SK-N-SH (cell line): ENCODE results near the gene XRN2. TPM values are rescaled to one million over a fixed set of nuclear protein-coding genes. Genes with fewer than 3 reads are reported as not detected.

Experiments
- CTCF ChIA-PET: fragments of 300-600, 350-600 bp; formaldehyde crosslinking; extraction: SDS; loops from one replicate; lab custom pipeline; 2021; lab: Yijun Ruan, JAX
- POLR2A ChIA-PET: fragments of 350-600 bp; sonication (Branson Sonifier 250); formaldehyde crosslinking; extraction: SDS; loops from one replicate; lab custom pipeline; 2020; ENCODE audit warnings: antibody characterized with exemption, inconsistent platforms; lab: Yijun Ruan, JAX
- DNase-seq: peaks from one replicate; pipeline ENCODE4 v3.0.0; 2012
- H2AFZ ChIP-seq: fragments of 200-600 bp; sonication (generic); 2 replicates; pipeline ENCODE4 v1.8.1; 2016; ENCODE audit warnings: antibody characterized with exemption, mild to moderate bottlenecking, low read depth
- H3F3A ChIP-seq: fragments of 200-600 bp; sonication (generic); replicated peaks from 2 replicates; pipeline ENCODE3; 2016; ENCODE audit warnings: antibody characterized with exemption, mild to moderate bottlenecking; ENCODE audit not compliant: insufficient read depth
- H3K27ac ChIP-seq, 2 experiments: fragments of 200-500 bp in 1 of 2; fragments of 200-600 bp in 1 of 2; sonication (Bioruptor generic) in 1 of 2; sonication (generic), shearing (Covaris generic) in 1 of 2; 2 replicates each; pipeline versions ENCODE4 v1.5.1 to v1.6.1; 2014 to 2016; ENCODE audit warnings: low read depth in 2 of 2, inconsistent platforms in 1 of 2, low read length in 1 of 2, mild to moderate bottlenecking in 1 of 2, mixed read lengths in 1 of 2
- H3K27me3 ChIP-seq: fragments of 200-600 bp; sonication (generic), shearing (Covaris generic); 2 replicates; pipeline ENCODE4 v1.6.1; 2016; ENCODE audit warnings: mixed run types; ENCODE audit not compliant: insufficient read depth
- H3K36me3 ChIP-seq, 2 experiments: fragments of 200-500 bp in 1 of 2; fragments of 200-600 bp in 1 of 2; sonication (Bioruptor generic) in 1 of 2; sonication (generic) in 1 of 2; replicated peaks in 1 of 2; 2 replicates each; pipeline versions ENCODE3 to v1.5.1; 2014 to 2016; ENCODE audit warnings: low read length in 1 of 2, mild to moderate bottlenecking in 1 of 2; ENCODE audit not compliant: insufficient read depth in 2 of 2, control insufficient read depth in 1 of 2
- H3K4me1 ChIP-seq, 2 experiments: fragments of 200-500 bp in 1 of 2; fragments of 200-600 bp in 1 of 2; sonication (Bioruptor generic) in 1 of 2; sonication (generic), shearing (Covaris generic) in 1 of 2; 2 replicates each; pipeline versions ENCODE4 v1.5.1 to v1.6.1; 2014 to 2016; ENCODE audit warnings: low read depth in 1 of 2, low read length in 1 of 2, mixed run types in 1 of 2; ENCODE audit not compliant: insufficient read depth in 2 of 2, control insufficient read depth in 1 of 2
- H3K4me2 ChIP-seq: fragments of 200-600 bp; sonication (generic), shearing (Covaris generic); 2 replicates; pipeline ENCODE4 v1.6.1; 2017; ENCODE audit warnings: mixed run types
- H3K4me3 ChIP-seq, 2 experiments: fragments of 200-500 bp in 1 of 2; fragments of 200-600 bp in 1 of 2; sonication (Bioruptor generic) in 1 of 2; sonication (generic), shearing (Covaris generic) in 1 of 2; 2 replicates each; pipeline versions ENCODE4 v1.5.1 to v1.8.1; 2014 to 2016; ENCODE audit warnings: low read depth in 2 of 2, inconsistent platforms in 1 of 2, low read length in 1 of 2, mild to moderate bottlenecking in 1 of 2, mixed read lengths in 1 of 2, moderate library complexity in 1 of 2
- H3K79me2 ChIP-seq: fragments of 200-600 bp; sonication (generic); 2 replicates; pipeline ENCODE4 v1.8.1; 2017; ENCODE audit warnings: mild to moderate bottlenecking; ENCODE audit not compliant: insufficient read depth
- H3K9ac ChIP-seq: fragments of 200-600 bp; sonication (generic); 2 replicates; pipeline ENCODE4 v1.6.1; 2017; ENCODE audit warnings: mixed run types
- H3K9me2 ChIP-seq: fragments of 200-600 bp; sonication (generic); 2 replicates; pipeline ENCODE4 v1.6.1; 2017; ENCODE audit warnings: mixed run types
- H3K9me3 ChIP-seq: fragments of 200-600 bp; sonication (generic); 2 replicates; pipeline ENCODE4 v1.6.1; 2017; ENCODE audit warnings: mixed run types, mild to moderate bottlenecking, moderate library complexity
- H4K20me1 ChIP-seq: fragments of 200-600 bp; sonication (generic); 2 replicates; pipeline ENCODE4 v1.6.1; 2017; ENCODE audit warnings: mild to moderate bottlenecking, mixed run types; ENCODE audit not compliant: insufficient read depth
- EP300 ChIP-seq, 2 experiments: IDR thresholded peaks; 2 replicates each; pipeline versions ENCODE4 v1.4.0 to v1.6.1; 2012; ENCODE audit warnings: borderline replicate concordance in 1 of 2, low read depth in 1 of 2, low read length in 1 of 2
- EZH2phosphoT487 ChIP-seq: fragments of 200-600 bp; sonication (generic); IDR thresholded peaks from 2 replicates; pipeline ENCODE4 v1.6.1; 2017; ENCODE audit warnings: low read depth, mixed run types, mild to moderate bottlenecking, antibody characterized with exemption, moderate library complexity, borderline replicate concordance
- FOXJ3 ChIP-seq: sonication (generic); formaldehyde crosslinking; IDR thresholded peaks from 2 replicates; pipeline ENCODE4 v1.5.1; 2020; ENCODE audit warnings: mild to moderate bottlenecking, missing genetic modification reagents
- GATA2 ChIP-seq: sonication (generic); formaldehyde crosslinking; IDR thresholded peaks from 2 replicates; pipeline ENCODE4 v1.5.0; 2020; ENCODE audit warnings: mild to moderate bottlenecking, missing genetic modification reagents
- MEF2A ChIP-seq: IDR thresholded peaks from 2 replicates; pipeline ENCODE4 v1.4.0; 2012; ENCODE audit warnings: low read depth, borderline replicate concordance
- MXI1 ChIP-seq: IDR thresholded peaks from 2 replicates; pipeline ENCODE4 v1.6.1; 2012; ENCODE audit warnings: mild to moderate bottlenecking, low read depth, low read length, improper control_type of control experiment
- NFIC ChIP-seq: IDR thresholded peaks from 2 replicates; pipeline ENCODE4 v1.4.0; 2012; ENCODE audit warnings: borderline replicate concordance
- NRF1 ChIP-seq: IDR thresholded peaks from 2 replicates; pipeline ENCODE4 v1.6.1; 2012; ENCODE audit warnings: low read depth, mild to moderate bottlenecking, low read length
- RAD21 ChIP-seq: IDR thresholded peaks from 2 replicates; pipeline ENCODE4 v1.6.1; 2012; ENCODE audit warnings: mild to moderate bottlenecking, low read length
- RCOR1 ChIP-seq: fragments of 150-350 bp; IDR thresholded peaks from 2 replicates; pipeline ENCODE4 v1.6.1; 2017; ENCODE audit warnings: antibody characterized with exemption, low read length
- RFX5 ChIP-seq: IDR thresholded peaks from 2 replicates; pipeline ENCODE4 v1.6.1; 2012; ENCODE audit warnings: mild to moderate bottlenecking, improper control_type of control experiment, low read length
- SIN3A ChIP-seq: IDR thresholded peaks from 2 replicates; pipeline ENCODE4 v1.6.1; 2012; ENCODE audit warnings: low read depth, mild to moderate bottlenecking, low read length, moderate library complexity, borderline replicate concordance
- TCF12 ChIP-seq: IDR thresholded peaks from 2 replicates; pipeline ENCODE4 v1.4.0; 2012
- WGBS: methylation state at CpG from one replicate; pipeline ENCODE4 v1.1.6; 2017; ENCODE audit warnings: low lambda C conversion rate; 5-methylcytosine and 5-hydroxymethylcytosine counted together
- polyA plus RNA-seq, 3 experiments: library from polyadenylated mRNA; depleted of rRNA; stranded (reverse); fragments of >200 nt; gene quantifications; 2 replicates each; pipeline ENCODE4 v1.2.3, GENCODE V29; 2012
- TF ChIP-seq, protein P1 (sequence below): IDR thresholded peaks from 2 replicates; pipeline ENCODE4 v1.4.0; 2012; ENCODE audit warnings: low read depth, borderline replicate concordance
- TF ChIP-seq, protein P2 (sequence below): IDR thresholded peaks from 2 replicates; pipeline ENCODE4; 2012
- TF ChIP-seq, protein P3 (sequence below): fragments of 200-600 bp; sonication (generic); IDR thresholded peaks from 2 replicates; pipeline ENCODE4 v1.6.1; 2017; ENCODE audit warnings: antibody characterized with exemption, mild to moderate bottlenecking, moderate library complexity
- TF ChIP-seq, protein P4 (sequence below): IDR thresholded peaks from 2 replicates; pipeline ENCODE4 v1.4.0; 2012; ENCODE audit warnings: low read depth, borderline replicate concordance

XRN2 gene
- polyA plus RNA-seq, 1 of the 3 experiments (the other 2 are of a cell fraction) = 44.5 TPM

DNA sequence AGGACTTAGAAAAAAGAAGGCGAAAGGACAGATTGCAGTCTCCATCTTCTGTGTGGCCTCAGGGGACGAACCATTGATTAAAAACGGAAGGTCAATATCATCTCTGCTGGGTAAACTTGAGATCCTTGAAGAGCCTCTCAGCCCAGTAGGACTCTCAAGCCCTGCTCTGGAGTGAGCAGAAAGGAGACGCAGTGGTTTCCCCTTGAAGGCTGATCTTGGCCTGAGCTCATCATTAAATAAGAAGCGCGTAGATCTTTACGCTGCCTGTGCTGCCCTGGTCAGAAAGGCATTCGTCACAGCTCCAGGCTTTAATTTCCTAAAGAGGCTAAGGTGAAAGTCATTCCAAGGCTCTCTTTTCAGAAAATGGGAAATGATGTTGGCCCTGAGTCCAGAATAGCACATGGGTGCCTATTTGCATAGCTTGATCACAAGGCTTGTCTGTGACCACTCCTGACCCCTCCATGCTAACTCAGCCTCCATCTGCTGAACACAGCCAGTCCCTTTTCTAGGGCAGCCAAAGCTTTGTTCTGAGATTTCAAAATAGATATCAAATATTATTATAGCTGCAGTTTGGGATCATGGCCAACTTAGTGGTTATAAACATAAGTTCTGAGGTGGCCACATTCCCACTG lies 29.3 kb upstream of the XRN2 start (continued):
- TF ChIP-seq, protein P1, sequence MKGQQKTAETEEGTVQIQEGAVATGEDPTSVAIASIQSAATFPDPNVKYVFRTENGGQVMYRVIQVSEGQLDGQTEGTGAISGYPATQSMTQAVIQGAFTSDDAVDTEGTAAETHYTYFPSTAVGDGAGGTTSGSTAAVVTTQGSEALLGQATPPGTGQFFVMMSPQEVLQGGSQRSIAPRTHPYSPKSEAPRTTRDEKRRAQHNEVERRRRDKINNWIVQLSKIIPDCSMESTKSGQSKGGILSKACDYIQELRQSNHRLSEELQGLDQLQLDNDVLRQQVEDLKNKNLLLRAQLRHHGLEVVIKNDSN = no peak
- TF ChIP-seq FOXJ3 (CRISPR knock-in tag) (no peak), NFIC (no peak), MXI1 (no peak), NRF1 (no peak), GATA2 (no peak), RCOR1 (no peak), RAD21 (no peak)

DNA sequence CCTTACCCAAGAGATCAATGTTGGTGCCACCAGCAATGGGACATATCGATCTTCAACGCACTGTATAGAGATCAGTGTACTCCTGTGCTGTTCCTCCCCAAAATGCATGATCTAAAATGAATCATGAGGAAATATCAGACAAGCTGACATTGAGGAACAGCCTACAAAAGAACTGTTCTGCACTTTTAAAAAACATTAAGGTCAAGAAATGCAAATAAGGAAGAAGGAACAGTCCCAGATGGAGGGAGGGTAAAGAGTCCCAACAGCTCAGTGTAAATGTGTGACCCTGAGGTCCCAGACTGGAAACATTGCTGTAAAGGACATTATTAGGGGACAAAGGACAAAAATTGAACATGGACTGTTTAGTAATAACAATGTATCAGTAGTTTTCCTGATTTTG lies 24.3 kb upstream of the XRN2 start:
- no peaks in the 10 kb centered on the region for H3K79me2 ChIP-seq
- no peak overlapping the region for H3K9ac ChIP-seq
- POLR2A ChIA-PET = no interaction called here
- H3K27ac ChIP-seq = no peak overlapping the region
- H2AFZ ChIP-seq = no peak overlapping the region
- H3K27me3 ChIP-seq = no peaks in the 10 kb centered on the region; the same call in 1 of the 2 replicates
- TF ChIP-seq NFIC = no peak
- TF ChIP-seq EZH2phosphoT487 = no peak
- TF ChIP-seq MEF2A = no peak
- TF ChIP-seq, all 33 proteins: peak for 0
- CTCF ChIA-PET = interaction anchor here (1.9 kb wide), 1 partner anchor 226 kb away, joined by 5 read pairs; no protein-coding TSS in a partner anchor
- Histone ChIP-seq H3K4me1 (no peaks in the 10 kb centered on the region; a peak in 1 of 4 replicates), H3K9me2 (no peaks in the 10 kb centered on the region), H4K20me1 (no peaks in the 10 kb centered on the region), H3K9me3 (no peaks in the 10 kb centered on the region), H3K4me3 (no peak overlapping the region), H3K4me2 (no peak overlapping the region), H3F3A (no peaks in the 10 kb centered on the region), H3K36me3 (no peaks in the 10 kb centered on the region)
- no peak for DNase-seq
- 81% methylated on average over 2 of the region's 2 CpGs for WGBS

DNA sequence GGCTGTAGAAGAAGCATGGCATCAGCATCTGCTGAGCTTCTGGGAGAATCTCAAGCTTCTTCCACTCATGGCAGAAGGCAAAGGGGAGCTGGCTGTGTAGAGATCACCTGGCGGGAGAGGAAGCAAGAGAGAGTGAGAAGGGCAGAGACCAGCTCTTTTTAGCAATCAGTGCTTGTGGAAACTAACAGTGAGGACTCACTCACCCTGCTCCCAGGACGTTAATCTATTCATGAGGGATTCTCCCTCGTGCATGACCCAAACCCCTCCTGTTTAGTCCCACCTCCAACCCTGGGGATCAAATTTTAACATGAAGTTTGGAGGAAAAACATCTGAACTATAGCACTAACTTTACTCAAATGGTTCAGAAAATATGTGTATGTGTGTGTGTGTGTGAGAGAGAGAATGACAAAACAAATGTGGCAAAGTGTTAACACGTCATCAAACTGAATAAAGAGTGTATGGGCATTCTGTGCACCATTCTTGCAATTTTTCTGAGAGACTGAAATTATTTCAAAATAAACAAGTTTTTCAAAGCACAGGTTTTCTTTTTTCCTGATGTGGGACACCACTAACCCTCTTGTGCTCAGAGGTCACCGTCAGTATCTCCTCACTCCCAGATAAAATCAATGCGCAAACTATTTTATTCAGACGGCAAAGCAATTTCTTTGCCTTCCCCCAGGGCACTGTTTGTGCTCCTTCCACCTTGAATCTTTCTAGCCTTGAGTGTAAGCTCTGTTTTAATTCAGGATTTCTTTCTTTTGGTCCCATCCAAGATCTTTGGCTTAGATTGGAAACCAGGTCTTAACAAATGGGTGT lies 23.2 kb upstream of the XRN2 start:
- Histone ChIP-seq H2AFZ (no peak overlapping the region), H3F3A (no peaks in the 10 kb centered on the region), H3K9me3 (no peaks in the 10 kb centered on the region), H3K27ac (no peak overlapping the region), H3K4me3 (no peak overlapping the region), H3K4me1 (no peaks in the 10 kb centered on the region), H3K9ac (no peak overlapping the region), H3K36me3 (no peaks in the 10 kb centered on the region), H3K27me3 (no peaks in the 10 kb centered on the region), H4K20me1 (no peaks in the 10 kb centered on the region), H3K9me2 (no peaks in the 10 kb centered on the region), H3K79me2 (no peaks in the 10 kb centered on the region), H3K4me2 (no peak overlapping the region)
- CTCF ChIA-PET = no interaction called here
- DNase-seq = no peak
- 5% methylated on average over 7 of the region's 7 CpGs for WGBS
- POLR2A ChIA-PET = no interaction called here
- TF ChIP-seq, protein P2, sequence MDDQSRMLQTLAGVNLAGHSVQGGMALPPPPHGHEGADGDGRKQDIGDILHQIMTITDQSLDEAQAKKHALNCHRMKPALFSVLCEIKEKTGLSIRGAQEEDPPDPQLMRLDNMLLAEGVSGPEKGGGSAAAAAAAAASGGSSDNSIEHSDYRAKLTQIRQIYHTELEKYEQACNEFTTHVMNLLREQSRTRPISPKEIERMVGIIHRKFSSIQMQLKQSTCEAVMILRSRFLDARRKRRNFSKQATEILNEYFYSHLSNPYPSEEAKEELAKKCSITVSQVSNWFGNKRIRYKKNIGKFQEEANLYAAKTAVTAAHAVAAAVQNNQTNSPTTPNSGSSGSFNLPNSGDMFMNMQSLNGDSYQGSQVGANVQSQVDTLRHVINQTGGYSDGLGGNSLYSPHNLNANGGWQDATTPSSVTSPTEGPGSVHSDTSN = no peak
- TF ChIP-seq NRF1 = no peak
- TF ChIP-seq MXI1 = no peak
- TF ChIP-seq, protein P3, sequence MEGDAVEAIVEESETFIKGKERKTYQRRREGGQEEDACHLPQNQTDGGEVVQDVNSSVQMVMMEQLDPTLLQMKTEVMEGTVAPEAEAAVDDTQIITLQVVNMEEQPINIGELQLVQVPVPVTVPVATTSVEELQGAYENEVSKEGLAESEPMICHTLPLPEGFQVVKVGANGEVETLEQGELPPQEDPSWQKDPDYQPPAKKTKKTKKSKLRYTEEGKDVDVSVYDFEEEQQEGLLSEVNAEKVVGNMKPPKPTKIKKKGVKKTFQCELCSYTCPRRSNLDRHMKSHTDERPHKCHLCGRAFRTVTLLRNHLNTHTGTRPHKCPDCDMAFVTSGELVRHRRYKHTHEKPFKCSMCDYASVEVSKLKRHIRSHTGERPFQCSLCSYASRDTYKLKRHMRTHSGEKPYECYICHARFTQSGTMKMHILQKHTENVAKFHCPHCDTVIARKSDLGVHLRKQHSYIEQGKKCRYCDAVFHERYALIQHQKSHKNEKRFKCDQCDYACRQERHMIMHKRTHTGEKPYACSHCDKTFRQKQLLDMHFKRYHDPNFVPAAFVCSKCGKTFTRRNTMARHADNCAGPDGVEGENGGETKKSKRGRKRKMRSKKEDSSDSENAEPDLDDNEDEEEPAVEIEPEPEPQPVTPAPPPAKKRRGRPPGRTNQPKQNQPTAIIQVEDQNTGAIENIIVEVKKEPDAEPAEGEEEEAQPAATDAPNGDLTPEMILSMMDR = no peak
- TF ChIP-seq EP300 (IDR thresholded peaks at IDR 0.05; ENCODE audit: borderline replicate concordance in 1 of 2, low read depth in 1 of 2, low read length in 1 of 2) = no peak
- TF ChIP-seq SIN3A = no peak
- TF ChIP-seq, protein P1 = no peak
- TF ChIP-seq RFX5 = no peak
- no peak for TF ChIP-seq FOXJ3 (CRISPR knock-in tag)
- TF ChIP-seq, protein P4, sequence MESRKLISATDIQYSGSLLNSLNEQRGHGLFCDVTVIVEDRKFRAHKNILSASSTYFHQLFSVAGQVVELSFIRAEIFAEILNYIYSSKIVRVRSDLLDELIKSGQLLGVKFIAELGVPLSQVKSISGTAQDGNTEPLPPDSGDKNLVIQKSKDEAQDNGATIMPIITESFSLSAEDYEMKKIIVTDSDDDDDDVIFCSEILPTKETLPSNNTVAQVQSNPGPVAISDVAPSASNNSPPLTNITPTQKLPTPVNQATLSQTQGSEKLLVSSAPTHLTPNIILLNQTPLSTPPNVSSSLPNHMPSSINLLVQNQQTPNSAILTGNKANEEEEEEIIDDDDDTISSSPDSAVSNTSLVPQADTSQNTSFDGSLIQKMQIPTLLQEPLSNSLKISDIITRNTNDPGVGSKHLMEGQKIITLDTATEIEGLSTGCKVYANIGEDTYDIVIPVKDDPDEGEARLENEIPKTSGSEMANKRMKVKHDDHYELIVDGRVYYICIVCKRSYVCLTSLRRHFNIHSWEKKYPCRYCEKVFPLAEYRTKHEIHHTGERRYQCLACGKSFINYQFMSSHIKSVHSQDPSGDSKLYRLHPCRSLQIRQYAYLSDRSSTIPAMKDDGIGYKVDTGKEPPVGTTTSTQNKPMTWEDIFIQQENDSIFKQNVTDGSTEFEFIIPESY = no peak
- no peak for TF ChIP-seq TCF12
